Tibial nerve (tissue), 4 donors: ENCODE measurements around the gene SLC24A5.

Source experiments
- CTCF ChIP-seq, 5 experiments: fragments of 200-600 bp in 3 of 5; fragments of 450-650 bp in 2 of 5; sonication (generic) in 3 of 5; IDR thresholded peaks; one replicate each; pipeline ENCODE4 v1.5.1; 2016 to 2019; ENCODE audit warnings: antibody characterized with exemption in 5 of 5, mild to moderate bottlenecking in 3 of 5, moderate library complexity in 2 of 5
- EP300 ChIP-seq, 2 donors: sonication (generic); formaldehyde crosslinking; IDR thresholded peaks; one replicate each; pipeline ENCODE4 v1.6.1; 2017; ENCODE audit warnings: antibody characterized with exemption in 2 of 2, mild to moderate bottlenecking in 1 of 2
- POLR2A ChIP-seq, 2 donors: fragments of 450-650 bp; IDR thresholded peaks; one replicate each; pipeline ENCODE4 v1.6.1; 2017; ENCODE audit warnings: antibody characterized with exemption in 2 of 2, mild to moderate bottlenecking in 2 of 2, moderate library complexity in 2 of 2

GRCh38 chr15:48103647-48104046, 17.1 kb upstream of the SLC24A5 start:
- TF ChIP-seq CTCF (IDR thresholded peaks at IDR 0.05) (no peak), POLR2A (IDR thresholded peaks at IDR 0.05) (no peak), EP300 (IDR thresholded peaks at IDR 0.05) (no peak)
